ENCODE data around the gene DENND6B.
A peak's percentile ranks its signal among the peaks of the same experiment; 100 is the strongest.

The DENND6B gene

GRCh38 chr22:50348058-50348457, 21.2 kb upstream of the DENND6B start:
- H3K27ac ChIP-seq (ENCODE audit: low read depth, low read length): no peak overlapping the region
- H3K23ac ChIP-seq (ENCODE audit: low read length): peak overlapping the region; percentile 61
- no peak overlapping the region for H4K8ac ChIP-seq (ENCODE audit: low read depth, low read length)
- WGBS (ENCODE audit: extremely low coverage, insufficient coverage, insufficient read length): no CpG with 5 or more reads among the region's 2 CpGs
- H3K9me3 ChIP-seq (ENCODE audit: insufficient read depth, low read depth, low read length): no peaks in the 10 kb centered on the region
- H2BK5ac ChIP-seq (ENCODE audit: low read depth, low read length, poor library complexity): no peak overlapping the region
- peaks cover 3% of the 10 kb centered on the region for H3K79me1 ChIP-seq (ENCODE audit: low read length)
- DNase-seq: no peak
- H2AK5ac ChIP-seq (ENCODE audit: low read length): no peak overlapping the region
- peaks cover 5% of the 10 kb centered on the region for H3K79me2 ChIP-seq (ENCODE audit: control insufficient read depth, insufficient read depth, low read length, poor library complexity)
- peak overlapping the region; percentile 37 for H3K4ac ChIP-seq (ENCODE audit: low read depth, low read length)
- H3K4me2 ChIP-seq (ENCODE audit: low read length): no peak overlapping the region
- H3K9ac ChIP-seq (ENCODE audit: low read length): no peak overlapping the region
- peaks cover 11 to 13% of the 10 kb centered on the region in 2 experiments for H3K36me3 ChIP-seq (ENCODE audit: control insufficient read depth in 1 of 2, insufficient read depth in 2 of 2, low read length in 2 of 2)
- no peak overlapping the region for H3K14ac ChIP-seq (ENCODE audit: low read length)
- H3K4me3 ChIP-seq (ENCODE audit: low read depth, low read length): no peak overlapping the region
- H3K4me1 ChIP-seq (ENCODE audit: control insufficient read depth in 1 of 2, insufficient read depth in 2 of 2, low read length in 2 of 2): no peaks in the 10 kb centered on the region
- H4K91ac ChIP-seq (ENCODE audit: low read depth, low read length): no peak overlapping the region
- no peak overlapping the region for H2AFZ ChIP-seq (ENCODE audit: insufficient read depth, low read length, poor library complexity)
- no peak overlapping the region for H2BK12ac ChIP-seq (ENCODE audit: low read length)
- H3K27me3 ChIP-seq (ENCODE audit: insufficient read depth, low read length): no peaks in the 10 kb centered on the region
- no peak overlapping the region for H3K18ac ChIP-seq (ENCODE audit: low read length)
- no peak overlapping the region for H2BK120ac ChIP-seq (ENCODE audit: insufficient read depth, low read length, poor library complexity)
- no peak overlapping the region for H4K12ac ChIP-seq (ENCODE audit: low read depth, low read length)

DNA sequence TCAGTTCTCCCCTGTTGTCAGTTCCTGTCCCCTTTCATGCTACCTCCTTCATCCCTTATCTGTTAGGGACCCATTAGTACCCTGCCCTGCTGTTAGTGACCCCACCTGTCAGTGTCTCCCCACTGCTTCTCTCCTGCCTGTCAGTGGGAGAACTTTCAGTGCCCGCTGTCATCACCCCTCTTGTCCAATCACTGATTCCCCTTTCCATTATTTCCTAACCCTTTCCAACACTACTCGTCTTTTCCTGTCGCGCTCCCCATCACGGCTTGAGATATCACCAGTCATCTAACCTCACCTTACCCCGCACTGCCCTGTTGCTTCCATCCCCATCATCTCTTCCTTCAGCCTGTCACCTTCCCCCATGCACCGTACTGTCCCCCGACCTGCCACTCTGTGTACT, 20.3 kb upstream of the DENND6B start:
- no peak overlapping the region for H4K91ac ChIP-seq (ENCODE audit: low read depth, low read length)
- H2BK120ac ChIP-seq (ENCODE audit: insufficient read depth, low read length, poor library complexity): no peak overlapping the region
- H4K12ac ChIP-seq (ENCODE audit: low read depth, low read length): no peak overlapping the region
- no peak overlapping the region for H3K18ac ChIP-seq (ENCODE audit: low read length)
- H4K8ac ChIP-seq (ENCODE audit: low read depth, low read length): no peak overlapping the region
- no peaks in the 10 kb centered on the region for H3K9me3 ChIP-seq (ENCODE audit: insufficient read depth, low read depth, low read length)
- WGBS (ENCODE audit: extremely low coverage, insufficient coverage, insufficient read length): 100% methylated on average over 4 of the region's 8 CpGs
- no peak overlapping the region for H2AK5ac ChIP-seq (ENCODE audit: low read length)
- no peak overlapping the region for H2BK5ac ChIP-seq (ENCODE audit: low read depth, low read length, poor library complexity)
- no peak overlapping the region for H3K4me2 ChIP-seq (ENCODE audit: low read length)
- DNase-seq: no peak
- H3K14ac ChIP-seq (ENCODE audit: low read length): no peak overlapping the region
- peaks cover 5% of the 10 kb centered on the region for H3K79me2 ChIP-seq (ENCODE audit: control insufficient read depth, insufficient read depth, low read length, poor library complexity)
- no peak overlapping the region for H3K4me3 ChIP-seq (ENCODE audit: low read depth, low read length)
- H3K36me3 ChIP-seq (ENCODE audit: control insufficient read depth in 1 of 2, insufficient read depth in 2 of 2, low read length in 2 of 2): peaks cover 8% of the 10 kb centered on the region in 2 experiments
- no peak overlapping the region for H2BK12ac ChIP-seq (ENCODE audit: low read length)
- no peaks in the 10 kb centered on the region for H3K27me3 ChIP-seq (ENCODE audit: insufficient read depth, low read length)
- H3K23ac ChIP-seq (ENCODE audit: low read length): no peak overlapping the region
- H3K4ac ChIP-seq (ENCODE audit: low read depth, low read length): peak overlapping the region; percentile 10
- H3K27ac ChIP-seq (ENCODE audit: low read depth, low read length): no peak overlapping the region
- no peak overlapping the region for H3K9ac ChIP-seq (ENCODE audit: low read length)
- no peak overlapping the region for H2AFZ ChIP-seq (ENCODE audit: insufficient read depth, low read length, poor library complexity)
- H3K4me1 ChIP-seq (ENCODE audit: control insufficient read depth in 1 of 2, insufficient read depth in 2 of 2, low read length in 2 of 2): peaks cover under 1% of the 10 kb centered on the region in 2 experiments
- peaks cover 6% of the 10 kb centered on the region for H3K79me1 ChIP-seq (ENCODE audit: low read length)

DNA sequence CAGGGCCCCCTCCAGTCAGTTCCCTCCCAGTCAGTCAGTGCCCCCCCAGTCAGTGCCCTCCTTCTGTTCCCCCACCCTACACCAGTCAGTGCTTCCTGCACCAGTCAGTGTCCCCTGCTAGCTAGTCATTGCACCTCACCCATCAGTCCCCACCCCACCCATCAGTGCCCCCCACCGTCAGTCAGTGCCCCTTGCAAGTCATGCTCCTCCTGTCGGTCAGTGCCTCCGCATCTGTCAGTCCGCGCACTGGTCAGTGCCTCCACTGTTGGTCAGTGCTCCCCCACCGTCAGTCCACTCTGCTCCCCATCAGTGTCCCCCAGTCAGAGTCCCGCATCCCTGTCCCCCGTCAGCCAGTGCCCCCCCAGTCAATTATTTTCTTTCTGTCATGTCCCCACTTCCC, 19.7 kb upstream of the DENND6B start:
- no peak overlapping the region for H3K9ac ChIP-seq (ENCODE audit: low read length)
- H3K27me3 ChIP-seq (ENCODE audit: insufficient read depth, low read length): no peaks in the 10 kb centered on the region
- no peak overlapping the region for H2BK120ac ChIP-seq (ENCODE audit: insufficient read depth, low read length, poor library complexity)
- no peak overlapping the region for H4K12ac ChIP-seq (ENCODE audit: low read depth, low read length)
- no peak overlapping the region for H3K23ac ChIP-seq (ENCODE audit: low read length)
- H3K9me3 ChIP-seq (ENCODE audit: insufficient read depth, low read depth, low read length): no peaks in the 10 kb centered on the region
- no peak overlapping the region for H4K91ac ChIP-seq (ENCODE audit: low read depth, low read length)
- H3K79me2 ChIP-seq (ENCODE audit: control insufficient read depth, insufficient read depth, low read length, poor library complexity): peaks cover 5% of the 10 kb centered on the region
- no peak overlapping the region for H3K27ac ChIP-seq (ENCODE audit: low read depth, low read length)
- H2AFZ ChIP-seq (ENCODE audit: insufficient read depth, low read length, poor library complexity): no peak overlapping the region
- H3K4me3 ChIP-seq (ENCODE audit: low read depth, low read length): no peak overlapping the region
- no peak overlapping the region for H2BK5ac ChIP-seq (ENCODE audit: low read depth, low read length, poor library complexity)
- H2BK12ac ChIP-seq (ENCODE audit: low read length): no peak overlapping the region
- no peak overlapping the region for H3K18ac ChIP-seq (ENCODE audit: low read length)
- H3K4me2 ChIP-seq (ENCODE audit: low read length): no peak overlapping the region
- no peak overlapping the region for H3K14ac ChIP-seq (ENCODE audit: low read length)
- WGBS (ENCODE audit: extremely low coverage, insufficient coverage, insufficient read length): no CpG with 5 or more reads among the region's 8 CpGs
- H3K4me1 ChIP-seq (ENCODE audit: control insufficient read depth in 1 of 2, insufficient read depth in 2 of 2, low read length in 2 of 2): peaks cover 3% of the 10 kb centered on the region in 2 experiments
- DNase-seq: no peak
- peaks cover 6% of the 10 kb centered on the region for H3K79me1 ChIP-seq (ENCODE audit: low read length)
- H3K36me3 ChIP-seq (ENCODE audit: control insufficient read depth in 1 of 2, insufficient read depth in 2 of 2, low read length in 2 of 2): peaks cover 5 to 6% of the 10 kb centered on the region in 2 experiments
- no peak overlapping the region for H4K8ac ChIP-seq (ENCODE audit: low read depth, low read length)
- H2AK5ac ChIP-seq (ENCODE audit: low read length): no peak overlapping the region
- H3K4ac ChIP-seq (ENCODE audit: low read depth, low read length): no peak overlapping the region

DNA sequence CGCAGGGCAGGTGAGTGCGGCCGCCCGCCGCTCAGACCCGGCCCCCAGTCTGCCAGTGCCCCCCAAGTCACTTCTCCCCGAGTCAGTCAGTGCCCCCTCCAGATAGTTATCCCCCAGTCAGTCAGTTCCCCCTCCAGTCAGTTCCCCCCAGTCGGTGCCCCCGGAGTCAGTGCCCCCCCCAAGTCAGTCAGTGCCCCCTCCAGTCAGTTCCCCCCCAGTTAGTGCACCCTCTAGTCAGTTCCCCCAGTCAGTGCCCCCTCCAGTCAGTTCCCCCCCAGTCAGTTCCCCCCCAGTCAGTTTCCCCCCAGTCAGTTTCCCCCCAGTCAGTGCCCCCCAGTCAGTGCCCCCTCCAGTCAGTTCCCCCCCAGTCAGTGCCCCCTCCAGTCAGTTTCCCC, 16.7 kb upstream of the DENND6B start:
- Histone ChIP-seq H3K4ac (ENCODE audit: low read depth, low read length) (peak overlapping the region; percentile 72), H3K4me3 (ENCODE audit: low read depth, low read length) (peak overlapping the region; percentile 93), H3K18ac (ENCODE audit: low read length) (peak overlapping the region; percentile 30), H3K14ac (ENCODE audit: low read length) (peak overlapping the region; percentile 79), H3K27ac (ENCODE audit: low read depth, low read length) (peak overlapping the region; percentile 68), H2BK5ac (ENCODE audit: low read depth, low read length, poor library complexity) (peak overlapping the region; percentile 52), H3K79me1 (ENCODE audit: low read length) (peaks cover 6% of the 10 kb centered on the region), H2AFZ (ENCODE audit: insufficient read depth, low read length, poor library complexity) (peak overlapping the region; percentile 48), H4K8ac (ENCODE audit: low read depth, low read length) (peak overlapping the region; percentile 86), H2AK5ac (ENCODE audit: low read length) (peak overlapping the region; percentile 50), H2BK12ac (ENCODE audit: low read length) (no peak overlapping the region), H3K27me3 (ENCODE audit: insufficient read depth, low read length) (no peaks in the 10 kb centered on the region), H3K4me1 (ENCODE audit: control insufficient read depth in 1 of 2, insufficient read depth in 2 of 2, low read length in 2 of 2) (peaks cover 3% of the 10 kb centered on the region in 2 experiments), H3K79me2 (ENCODE audit: control insufficient read depth, insufficient read depth, low read length, poor library complexity) (peaks cover 5% of the 10 kb centered on the region), H3K36me3 (ENCODE audit: control insufficient read depth in 1 of 2, insufficient read depth in 2 of 2, low read length in 2 of 2) (peaks cover 3 to 6% of the 10 kb centered on the region in 2 experiments), H3K23ac (ENCODE audit: low read length) (no peak overlapping the region), H4K91ac (ENCODE audit: low read depth, low read length) (peak overlapping the region; percentile 80), H4K12ac (ENCODE audit: low read depth, low read length) (peak overlapping the region; percentile 67), H2BK120ac (ENCODE audit: insufficient read depth, low read length, poor library complexity) (peak overlapping the region; percentile 61), H3K9me3 (ENCODE audit: insufficient read depth, low read depth, low read length) (peaks cover 19% of the 10 kb centered on the region), H3K9ac (ENCODE audit: low read length) (peak overlapping the region; percentile 87), H3K4me2 (ENCODE audit: low read length) (peak overlapping the region; percentile 69)
- no peak for DNase-seq
- WGBS (ENCODE audit: extremely low coverage, insufficient coverage, insufficient read length): no CpG with 5 or more reads among the region's 9 CpGs

Measured in trophoblast cell (in vitro differentiated cells and primary cell).